DMS153 (cell line): ENCODE results near the gene PTPRG.

Experiments used
- DNase-seq: peaks from one replicate; lab custom pipeline; 2025; lab: John Stamatoyannopoulos, UW

The PTPRG gene

GRCh38 chr3:61928039-61928438 lies 366.7 kb downstream of the PTPRG start:
- no peak for DNase-seq

- DNase-seq: no peak
These were observed 367.5 kb downstream of the PTPRG start for GRCh38 chr3:61928776-61929314.

- DNase-seq: no peak
These were observed 368.2 kb downstream of the PTPRG start for GRCh38 chr3:61929617-61930016.

- no peak for DNase-seq
These were observed 371.1 kb downstream of the PTPRG start for GRCh38 chr3:61932499-61932898.

GRCh38 chr3:61933798-61934504 lies 372.6 kb downstream of the PTPRG start:
- DNase-seq: no peak

GRCh38 chr3:61934505-61934871 lies 373.1 kb downstream of the PTPRG start:
- no peak for DNase-seq

- DNase-seq: no peak
These were observed 374.4 kb downstream of the PTPRG start for GRCh38 chr3:61935814-61936213.

- DNase-seq: no peak
These were observed 375.1 kb downstream of the PTPRG start for GRCh38 chr3:61936344-61936937.

GRCh38 chr3:61937477-61937876 lies 376.1 kb downstream of the PTPRG start:
- DNase-seq: no peak

GRCh38 chr3:61938878-61939549 lies 377.6 kb downstream of the PTPRG start:
- DNase-seq: peak; percentile 57

- no peak for DNase-seq
These were observed 378.9 kb downstream of the PTPRG start for GRCh38 chr3:61940236-61940635.

- DNase-seq: no peak
These were observed 382.6 kb downstream of the PTPRG start for GRCh38 chr3:61943975-61944374.

- DNase-seq: no peak
These were observed 383.4 kb downstream of the PTPRG start for GRCh38 chr3:61944726-61945125.

- no peak for DNase-seq
These were observed 384.3 kb downstream of the PTPRG start for GRCh38 chr3:61945657-61946056.

GRCh38 chr3:61946570-61947324 lies 385.4 kb downstream of the PTPRG start:
- DNase-seq: no peak

GRCh38 chr3:61947456-61947855 lies 386.1 kb downstream of the PTPRG start:
- no peak for DNase-seq

GRCh38 chr3:61948699-61949305 lies 387.4 kb downstream of the PTPRG start:
- no peak for DNase-seq

GRCh38 chr3:61954097-61954540 lies 392.7 kb downstream of the PTPRG start:
- no peak for DNase-seq

GRCh38 chr3:61955483-61955882 lies 394.1 kb downstream of the PTPRG start:
- no peak for DNase-seq

GRCh38 chr3:61956236-61956635 lies 394.9 kb downstream of the PTPRG start:
- DNase-seq: no peak

- DNase-seq: no peak
These were observed 395.9 kb downstream of the PTPRG start for GRCh38 chr3:61957259-61957658.

GRCh38 chr3:61960976-61961375 lies 399.6 kb downstream of the PTPRG start:
- DNase-seq: no peak
